GM20000 (cell line): ENCODE results near the gene EFCAB11.

Source experiments
- DNase-seq: peaks from one replicate; pipeline ENCODE4 v3.0.0; 2012; ENCODE audit warnings: low spot score
- CTCF ChIP-seq: IDR thresholded peaks from 2 replicates; pipeline ENCODE4 v1.5.1; 2012; ENCODE audit warnings: mild to moderate bottlenecking, control low read depth; ENCODE audit errors: extremely low read depth, missing control alignments

Gene EFCAB11

GRCh38 chr14:89973234-89973823 is 18.8 kb upstream of the EFCAB11 start:
- TF ChIP-seq CTCF = peak; percentile 60
- DNase-seq = peak; percentile 46

GRCh38 chr14:89965839-89966238 is 11.3 kb upstream of the EFCAB11 start:
- no peak for TF ChIP-seq CTCF
- DNase-seq = no peak

- TF ChIP-seq CTCF = no peak
- no peak for DNase-seq
Observed at GRCh38 chr14:89963288-89963978, 8.9 kb upstream of the EFCAB11 start.

GRCh38 chr14:89960914-89961313 is 6.4 kb upstream of the EFCAB11 start:
- DNase-seq = no peak
- TF ChIP-seq CTCF = no peak

- no peak for DNase-seq
- TF ChIP-seq CTCF = no peak
Observed at GRCh38 chr14:89959853-89960445, 5.4 kb upstream of the EFCAB11 start.

GRCh38 chr14:89958966-89959365 is 4.4 kb upstream of the EFCAB11 start:
- DNase-seq = no peak
- TF ChIP-seq CTCF = no peak

GRCh38 chr14:89957791-89958190 is 3.3 kb upstream of the EFCAB11 start:
- DNase-seq = no peak
- no peak for TF ChIP-seq CTCF
